Panc1 (cell line): ENCODE results near the gene TMEFF1.

ENCODE experiments used
- CTCF ChIP-seq: fragments of 450-650 bp; IDR thresholded peaks from 2 replicates; pipeline ENCODE4 v1.5.1; 2017; ENCODE audit warnings: mild to moderate bottlenecking
- POLR2AphosphoS5 ChIP-seq: IDR thresholded peaks from 2 replicates; pipeline ENCODE4 v1.6.1; 2012; ENCODE audit warnings: mild to moderate bottlenecking, low read depth, low read length, moderate library complexity
- REST ChIP-seq, 2 experiments: IDR thresholded peaks; 2 replicates each; pipeline ENCODE4 v1.6.1; 2011 to 2012; ENCODE audit warnings: low read depth in 2 of 2, control low read depth in 1 of 2, low read length in 1 of 2, mild to moderate bottlenecking in 1 of 2, moderate library complexity in 1 of 2; ENCODE audit not compliant: insufficient read depth in 1 of 2
- SIN3A ChIP-seq: IDR thresholded peaks from 2 replicates; pipeline ENCODE4 v1.6.1; 2012; ENCODE audit warnings: low read depth, mild to moderate bottlenecking, low read length, moderate library complexity, borderline replicate concordance; ENCODE audit not compliant: insufficient read depth
- TCF7L2 ChIP-seq: IDR thresholded peaks from 2 replicates; pipeline ENCODE4 v1.6.1; 2011; ENCODE audit warnings: mild to moderate bottlenecking, low read depth, low read length, inconsistent platforms

GRCh38 chr9:100623969-100624368, 151.0 kb downstream of the TMEFF1 start:
- TF ChIP-seq CTCF = no peak
- no peak for TF ChIP-seq POLR2AphosphoS5
- no peak for TF ChIP-seq REST (IDR thresholded peaks at IDR 0.05; ENCODE audit: insufficient read depth in 1 of 2, low read depth in 2 of 2, low read length in 1 of 2)
- TF ChIP-seq TCF7L2 = no peak
- TF ChIP-seq SIN3A = no peak
